Spleen (tissue), 11 donors: ENCODE results near the gene RNASE2. TPM values are rescaled to one million over a fixed set of nuclear protein-coding genes. Genes with fewer than 3 reads are reported as not detected.

Experiments
- DNase-seq: peaks from one replicate; pipeline ENCODE4 v3.0.0-alpha.2; 2020
- H3K27ac ChIP-seq, 8 donors: fragments of 200-600 bp; sonication (generic) in 7 of 8; 1 replicate in 4 of 8; 2 replicates in 4 of 8; pipeline versions ENCODE4 v1.5.0 to v1.8.0; 2016 to 2021; ENCODE audit warnings: inconsistent platforms in 4 of 8, mild to moderate bottlenecking in 4 of 8, moderate library complexity in 1 of 8
- H3K27me3 ChIP-seq, 7 donors: fragments of 200-600 bp; sonication (generic) in 6 of 7; replicated peaks in 1 of 7; 1 replicate in 4 of 7; 2 replicates in 3 of 7; pipeline versions ENCODE4 v1.5.0 to v1.8.0; 2016 to 2021; ENCODE audit warnings: inconsistent platforms in 3 of 7, mild to moderate bottlenecking in 1 of 7
- H3K36me3 ChIP-seq, 6 donors: fragments of 200-600 bp; sonication (generic) in 5 of 6; 1 replicate in 4 of 6; 2 replicates in 2 of 6; pipeline versions ENCODE4 v1.5.0 to v1.8.0; 2016 to 2021; ENCODE audit warnings: inconsistent platforms in 2 of 6
- H3K4me1 ChIP-seq, 6 donors: fragments of 200-600 bp; sonication (generic) in 5 of 6; 1 replicate in 3 of 6; 2 replicates in 3 of 6; pipeline versions ENCODE4 v1.5.0 to v1.8.0; 2016 to 2021; ENCODE audit warnings: inconsistent platforms in 3 of 6
- H3K4me3 ChIP-seq, 8 donors: fragments of 200-600 bp; sonication (generic) in 7 of 8; 1 replicate in 4 of 8; 2 replicates in 4 of 8; pipeline versions ENCODE4 v1.5.0 to v1.8.0; 2016 to 2021; ENCODE audit warnings: inconsistent platforms in 4 of 8, mild to moderate bottlenecking in 4 of 8, moderate library complexity in 2 of 8
- H3K9me3 ChIP-seq, 8 donors: fragments of 200-600 bp; sonication (generic) in 7 of 8; 1 replicate in 4 of 8; 2 replicates in 4 of 8; pipeline versions ENCODE4 v1.5.0 to v1.8.0; 2016 to 2021; ENCODE audit warnings: inconsistent platforms in 4 of 8
- POLR2A ChIP-seq, 3 donors: fragments of 450-650 bp; IDR thresholded peaks; one replicate each; pipeline ENCODE4 v1.5.1; 2017; ENCODE audit warnings: antibody characterized with exemption in 3 of 3, mild to moderate bottlenecking in 1 of 3
- POLR2AphosphoS5 ChIP-seq, 3 donors: sonication (generic); formaldehyde crosslinking; IDR thresholded peaks; one replicate each; pipeline ENCODE4 v1.5.1; 2017; ENCODE audit warnings: antibody characterized with exemption in 3 of 3
- WGBS, 5 donors: extraction: QIAGEN DNeasy Blood & Tissue Kit in 3 of 5; methylation state at CpG; one replicate each; pipeline versions ENCODE4 v1.1.5 to v1.1.7; 2013 to 2018; 5-methylcytosine and 5-hydroxymethylcytosine counted together
- intact Hi-C: fragments of 100-400 bp; cut with DNase I; formaldehyde crosslinking; loops from one replicate; pipeline ENCODE4 v1.15.0; 2023; ENCODE audit warnings: low total_unique reads
- polyA plus RNA-seq, 3 donors: library from polyadenylated mRNA; stranded (reverse); fragments of 200-250 nt; gene quantifications; one replicate each; pipeline ENCODE4 v1.2.1, GENCODE V29; 2013
- total RNA-seq, 7 donors: library from RNA; depleted of rRNA in 3 of 7; stranded (reverse); fragments of >200 nt in 3 of 7; fragmentation: NEBNext Ultra II Directional in 4 of 7; extraction: Animal tissue kit (Norgen Biotek cat#: 25700) in 4 of 7; gene quantifications; one replicate each; pipeline versions ENCODE4 v1.1.0 to v1.2.1, GENCODE V29; 2016 to 2021
- TF ChIP-seq, protein P1 (sequence below), 11 experiments: fragments of 200-600 bp in 7 of 11; fragments of 450-650 bp in 4 of 11; sonication (generic) in 4 of 11; IDR thresholded peaks in 8 of 11; conservative IDR thresholded peaks in 3 of 11; 1 replicate in 7 of 11; 2 replicates in 4 of 11; pipeline versions ENCODE4 v1.4.0 to v1.8.0; 2016 to 2021; ENCODE audit warnings: antibody characterized with exemption in 11 of 11, inconsistent platforms in 4 of 11, mild to moderate bottlenecking in 1 of 11
- donor health status: healthy with polysubstance abuse.
- donor health status: DM: no; HTN: no; CAD: no; lungs with moderate emphysema.
- donor health status: DM: no; HTN: no; CAD: no.
- donor health status: Bipolar disorder and iron deficiency.
- donor health status: healthy.
- donor health status: DM: no; HTN: no; CAD: no.
- donor health status: DM: yes; HTN: yes; CAD: no.

The RNASE2 gene
- total and polyA plus RNA-seq, 10 donors: 4.5 to 27.6 (median 11.4) TPM

DNA sequence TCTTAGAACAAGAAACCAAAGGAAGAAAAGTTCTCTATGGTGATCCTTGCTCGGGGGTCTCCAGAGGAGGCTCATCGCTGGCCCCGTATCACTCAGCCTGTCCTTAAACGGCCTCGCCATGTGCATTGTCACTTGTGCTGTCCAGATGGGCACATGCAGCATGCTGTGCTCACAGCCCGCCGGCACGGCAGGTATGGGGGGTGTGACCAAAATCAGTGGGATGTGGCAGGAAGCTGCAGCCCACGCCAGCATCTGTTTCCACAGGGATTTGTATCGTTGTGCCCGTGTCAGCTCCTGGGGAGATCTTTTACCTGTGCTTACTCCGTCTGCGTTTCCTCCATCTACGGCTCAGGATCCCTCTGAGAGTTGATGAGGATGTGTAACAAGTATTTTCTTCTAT, 41.2 kb downstream of the RNASE2 start:
- Histone ChIP-seq H3K4me1 (peaks cover 1 to 13% (median 8%) of the 10 kb centered on the region in 6 donors), H3K9me3 (no peaks in the 10 kb centered on the region), H3K4me3 (no peak overlapping the region), H3K36me3 (peaks cover 2 to 69% (median 60%) of the 10 kb centered on the region in 6 donors), H3K27ac (no peak overlapping the region), H3K27me3 (no peaks in the 10 kb centered on the region)
- DNase-seq: no peak
- no peak for TF ChIP-seq POLR2A (IDR thresholded peaks at IDR 0.05)
- TF ChIP-seq POLR2AphosphoS5 (IDR thresholded peaks at IDR 0.05): peak in 1 of 3 donors; percentile 17
- TF ChIP-seq, protein P1, sequence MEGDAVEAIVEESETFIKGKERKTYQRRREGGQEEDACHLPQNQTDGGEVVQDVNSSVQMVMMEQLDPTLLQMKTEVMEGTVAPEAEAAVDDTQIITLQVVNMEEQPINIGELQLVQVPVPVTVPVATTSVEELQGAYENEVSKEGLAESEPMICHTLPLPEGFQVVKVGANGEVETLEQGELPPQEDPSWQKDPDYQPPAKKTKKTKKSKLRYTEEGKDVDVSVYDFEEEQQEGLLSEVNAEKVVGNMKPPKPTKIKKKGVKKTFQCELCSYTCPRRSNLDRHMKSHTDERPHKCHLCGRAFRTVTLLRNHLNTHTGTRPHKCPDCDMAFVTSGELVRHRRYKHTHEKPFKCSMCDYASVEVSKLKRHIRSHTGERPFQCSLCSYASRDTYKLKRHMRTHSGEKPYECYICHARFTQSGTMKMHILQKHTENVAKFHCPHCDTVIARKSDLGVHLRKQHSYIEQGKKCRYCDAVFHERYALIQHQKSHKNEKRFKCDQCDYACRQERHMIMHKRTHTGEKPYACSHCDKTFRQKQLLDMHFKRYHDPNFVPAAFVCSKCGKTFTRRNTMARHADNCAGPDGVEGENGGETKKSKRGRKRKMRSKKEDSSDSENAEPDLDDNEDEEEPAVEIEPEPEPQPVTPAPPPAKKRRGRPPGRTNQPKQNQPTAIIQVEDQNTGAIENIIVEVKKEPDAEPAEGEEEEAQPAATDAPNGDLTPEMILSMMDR (IDR thresholded peaks at IDR 0.05 in 8 of 11, conservative IDR thresholded peaks at IDR 0.05 in 3 of 11): no peak
- intact Hi-C loops: no loop called here
- 89 to 96% (median 92%) methylated on average over 14 of the region's 14 CpGs for WGBS, 5 donors

DNA sequence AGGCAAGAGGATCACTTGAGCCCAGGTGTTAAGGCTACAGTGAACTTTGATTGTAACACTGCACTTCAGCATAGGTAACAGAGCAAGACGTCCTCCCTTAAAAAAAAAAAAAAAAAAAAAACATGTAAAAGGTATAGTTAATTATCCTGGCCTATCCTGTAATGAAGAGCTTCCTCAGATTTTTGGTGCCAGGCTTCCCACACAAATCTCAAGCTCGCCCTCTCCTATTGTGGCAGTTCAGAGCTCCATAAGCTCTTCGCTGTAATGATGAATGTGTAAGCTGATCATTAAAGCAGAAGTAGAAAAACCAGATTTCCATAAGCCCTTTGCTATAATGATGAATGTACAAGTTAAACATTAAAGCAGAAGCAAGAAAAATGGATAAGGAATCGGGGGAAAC, 41.8 kb downstream of the RNASE2 start:
- Histone ChIP-seq H3K36me3 (peaks cover 2 to 63% (median 54%) of the 10 kb centered on the region in 6 donors), H3K4me3 (no peak overlapping the region), H3K4me1 (peaks cover 0 to 7% (median 2%) of the 10 kb centered on the region in 6 donors), H3K27me3 (no peaks in the 10 kb centered on the region), H3K27ac (no peak overlapping the region), H3K9me3 (no peaks in the 10 kb centered on the region)
- intact Hi-C loops: no loop called here
- TF ChIP-seq POLR2A (IDR thresholded peaks at IDR 0.05) (no peak), POLR2AphosphoS5 (IDR thresholded peaks at IDR 0.05) (no peak)
- TF ChIP-seq, protein P1 (IDR thresholded peaks at IDR 0.05 in 8 of 11, conservative IDR thresholded peaks at IDR 0.05 in 3 of 11): no peak
- no peak for DNase-seq
- 66 to 92% (median 80%) methylated on average over 4 of the region's 4 CpGs for WGBS, 5 donors

DNA sequence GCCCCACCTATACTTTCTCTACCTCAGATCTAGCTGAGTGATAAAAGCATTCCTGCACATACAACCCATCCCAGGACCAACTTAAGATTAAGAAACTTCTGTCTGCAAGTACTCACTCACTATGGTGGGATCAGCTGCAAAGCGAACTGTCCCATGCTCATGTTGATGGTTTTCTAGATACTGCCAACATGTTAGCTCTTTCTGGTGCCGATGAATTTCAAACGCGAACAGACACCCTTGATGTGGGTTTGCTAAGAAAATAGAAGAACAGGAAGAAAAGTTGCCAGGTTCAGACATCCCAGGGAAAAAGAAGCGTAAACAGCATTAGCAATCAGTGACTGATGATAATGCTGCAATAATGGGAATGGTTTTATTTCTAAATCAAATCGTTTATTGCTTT, 42.3 kb downstream of the RNASE2 start:
- Histone ChIP-seq H3K27ac (no peak overlapping the region), H3K4me1 (peaks cover 0 to 3% (median 0%) of the 10 kb centered on the region in 6 donors), H3K27me3 (no peaks in the 10 kb centered on the region), H3K9me3 (no peaks in the 10 kb centered on the region), H3K4me3 (no peak overlapping the region), H3K36me3 (peaks cover 2 to 58% (median 49%) of the 10 kb centered on the region in 6 donors)
- intact Hi-C loops: no loop called here
- 70 to 86% (median 83%) methylated on average over 6 of the region's 6 CpGs for WGBS, 5 donors
- no peak for DNase-seq
- TF ChIP-seq, protein P1 (IDR thresholded peaks at IDR 0.05 in 8 of 11, conservative IDR thresholded peaks at IDR 0.05 in 3 of 11): no peak
- TF ChIP-seq POLR2A (IDR thresholded peaks at IDR 0.05): no peak
- no peak for TF ChIP-seq POLR2AphosphoS5 (IDR thresholded peaks at IDR 0.05)

DNA sequence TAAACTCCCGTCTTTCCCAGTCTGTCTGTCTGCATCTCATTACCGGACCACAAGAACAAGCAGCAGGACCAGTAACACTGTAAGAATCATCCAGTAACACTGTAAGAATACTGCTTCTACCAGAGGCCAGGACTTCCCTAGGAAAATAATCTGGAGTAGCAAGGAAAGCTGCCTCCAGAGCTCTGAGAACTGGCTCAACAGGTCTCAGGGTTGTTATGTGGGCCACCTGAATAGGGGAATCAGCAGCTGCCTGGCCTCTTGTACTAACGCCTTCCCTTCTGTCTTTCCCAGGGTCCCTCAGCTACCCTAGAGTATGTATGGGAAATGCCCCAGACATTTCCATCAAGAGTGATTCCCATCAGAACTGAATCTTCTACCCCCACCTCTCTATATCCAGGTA, 42.9 kb downstream of the RNASE2 start:
- Histone ChIP-seq H3K4me1 (no peaks in the 10 kb centered on the region), H3K27ac (no peak overlapping the region), H3K27me3 (no peaks in the 10 kb centered on the region), H3K9me3 (no peaks in the 10 kb centered on the region), H3K4me3 (no peak overlapping the region), H3K36me3 (peaks cover 2 to 52% (median 44%) of the 10 kb centered on the region in 6 donors)
- 86 to 96% (median 88%) methylated on average over 3 of the region's 3 CpGs for WGBS, 5 donors
- no peak for DNase-seq
- intact Hi-C loops: no loop called here
- TF ChIP-seq POLR2AphosphoS5 (IDR thresholded peaks at IDR 0.05): no peak
- no peak for TF ChIP-seq POLR2A (IDR thresholded peaks at IDR 0.05)
- TF ChIP-seq, protein P1 (IDR thresholded peaks at IDR 0.05 in 8 of 11, conservative IDR thresholded peaks at IDR 0.05 in 3 of 11): no peak
